NCI-H2081 (cell line): ENCODE results near the gene CCDC12.
"Not testable (repeated sequence)": the region's sequence is repeated elsewhere in the genome, so short reads cannot be mapped to it uniquely, and the experiment has no call there.

Experiments used
- DNase-seq, 2 experiments: peaks; one replicate each; lab custom pipeline; 2025; lab: John Stamatoyannopoulos, UW

The CCDC12 gene

DNA sequence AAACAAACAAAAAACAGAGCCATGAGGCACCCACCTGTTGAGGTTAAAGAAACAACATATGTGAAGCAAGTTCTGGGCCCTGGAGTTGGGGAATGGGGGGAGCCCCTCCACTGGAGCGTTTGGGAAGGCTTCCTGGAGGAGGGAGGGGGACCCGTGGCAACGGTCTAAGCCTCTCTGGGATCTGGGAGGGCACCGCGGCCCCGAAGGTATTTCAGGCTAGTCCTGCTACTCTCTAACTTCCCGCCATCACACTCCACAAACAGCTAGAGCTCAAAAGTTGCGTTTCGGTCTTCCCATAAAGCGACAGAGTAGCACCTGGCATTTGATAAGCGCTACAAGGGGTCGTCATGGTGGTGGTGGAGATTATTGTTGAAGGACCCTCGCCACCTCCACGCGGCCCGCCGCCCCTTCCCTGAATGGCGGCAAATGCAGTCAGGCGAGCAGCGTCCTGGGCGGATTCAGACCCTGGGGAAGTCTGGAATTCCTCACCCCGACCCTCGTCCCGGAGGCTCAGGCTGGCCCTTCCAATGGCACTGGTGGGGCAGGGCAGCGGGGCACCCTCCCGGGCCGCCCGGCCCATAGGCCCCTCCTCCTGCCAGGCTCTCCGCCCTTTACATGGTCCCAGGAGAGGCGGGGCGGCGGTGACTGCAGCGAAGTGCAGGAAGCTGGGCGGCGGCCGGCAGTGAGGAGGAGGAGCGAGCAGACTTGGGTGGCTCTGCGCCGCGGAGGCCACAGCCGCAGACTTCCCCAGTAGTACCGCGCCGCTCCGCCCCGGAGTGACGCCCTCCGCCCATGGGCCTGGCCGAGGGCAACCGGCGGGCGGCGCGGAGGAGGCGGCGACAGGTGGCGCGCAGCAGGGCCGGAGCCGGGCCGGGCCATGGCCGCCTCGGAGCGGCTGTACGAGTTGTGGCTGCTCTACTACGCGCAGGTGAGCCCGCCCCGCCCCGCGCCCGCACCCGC is 2.7 kb upstream of the CCDC12 start, which contains the start of gene NBEAL2:
Gene NBEAL2, plus strand, starts transcription at position 682 of the 960 bp plus-strand sequence. Its CDS starts 196 bp downstream, at position 878.
- peak; percentile 84 to 88 for DNase-seq

DNA sequence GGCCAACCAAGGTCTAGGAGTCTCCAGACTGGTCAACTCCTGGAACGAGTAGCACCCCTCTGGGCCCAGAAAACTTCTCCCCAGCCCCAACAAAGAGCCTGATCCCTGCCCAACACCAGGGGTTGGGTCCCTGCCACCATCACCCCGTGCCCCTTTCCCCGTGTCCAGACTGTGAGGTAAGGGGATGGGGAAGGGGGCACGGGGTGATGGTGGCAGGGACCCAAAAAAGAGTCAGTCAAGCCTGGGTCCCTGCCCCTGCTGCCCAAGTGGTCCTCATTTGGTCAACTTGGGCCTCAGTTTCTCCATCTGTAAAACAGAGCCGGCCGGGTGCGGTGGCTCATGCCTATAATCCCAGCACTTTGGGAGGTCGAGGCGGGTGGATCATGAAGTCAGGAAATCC is 1.8 kb upstream of the CCDC12 start:
- DNase-seq, result no peak

DNA sequence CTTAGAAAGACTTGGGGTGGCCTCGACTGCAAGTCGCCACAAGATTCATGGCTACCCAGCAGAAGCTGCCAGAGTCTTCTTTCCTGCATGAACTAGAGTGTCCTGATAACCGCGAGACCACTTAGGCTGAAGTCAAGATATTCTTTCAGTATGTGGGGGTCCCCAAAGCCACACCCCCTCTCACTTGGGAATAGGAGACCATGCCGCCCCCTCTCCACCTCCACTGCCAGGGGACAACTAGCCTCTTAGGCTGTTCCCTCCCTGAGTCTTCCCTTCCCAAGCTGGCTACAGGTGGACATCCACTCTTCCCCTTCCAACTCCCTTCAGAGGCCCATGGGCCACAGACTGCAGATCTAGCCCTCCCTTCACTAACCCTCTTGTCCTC is 1.3 kb upstream of the CCDC12 start:
- DNase-seq, result no peak

DNA sequence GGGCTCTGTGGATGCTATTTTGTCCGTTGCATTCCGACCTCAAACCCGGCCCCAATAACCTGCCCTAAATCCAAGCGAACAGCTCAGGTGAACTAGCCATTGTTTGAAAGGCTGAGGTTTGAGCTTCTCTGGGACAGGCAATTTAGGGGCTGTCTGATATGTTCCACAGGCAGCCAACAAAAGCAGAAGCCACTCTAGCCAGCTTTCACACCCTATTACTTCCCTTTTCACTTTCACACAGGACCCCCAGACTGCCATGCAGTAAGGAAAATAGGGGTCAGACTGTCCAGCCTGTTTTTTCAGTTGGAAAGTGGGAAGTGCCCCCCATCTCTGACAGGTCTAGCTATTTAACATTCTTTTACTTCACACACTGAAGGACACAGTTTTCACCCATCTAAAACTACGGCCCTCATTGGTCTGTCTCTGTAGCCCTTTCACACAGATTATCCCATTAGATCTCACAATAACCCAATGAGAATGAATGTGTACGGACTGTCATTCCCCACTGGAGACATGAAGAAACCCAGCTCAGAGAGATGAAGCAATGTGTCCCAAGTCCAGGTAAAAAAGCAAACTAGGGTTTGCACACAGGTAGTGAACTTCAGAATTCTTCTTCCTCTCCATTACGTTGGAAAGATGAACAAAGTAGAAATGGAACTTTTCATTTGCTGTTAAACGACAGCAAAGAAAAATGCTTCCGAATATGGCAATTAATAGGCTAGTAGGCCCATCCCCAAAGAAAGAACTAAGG is 1.9 kb downstream of the CCDC12 start:
- DNase-seq, result no peak

DNA sequence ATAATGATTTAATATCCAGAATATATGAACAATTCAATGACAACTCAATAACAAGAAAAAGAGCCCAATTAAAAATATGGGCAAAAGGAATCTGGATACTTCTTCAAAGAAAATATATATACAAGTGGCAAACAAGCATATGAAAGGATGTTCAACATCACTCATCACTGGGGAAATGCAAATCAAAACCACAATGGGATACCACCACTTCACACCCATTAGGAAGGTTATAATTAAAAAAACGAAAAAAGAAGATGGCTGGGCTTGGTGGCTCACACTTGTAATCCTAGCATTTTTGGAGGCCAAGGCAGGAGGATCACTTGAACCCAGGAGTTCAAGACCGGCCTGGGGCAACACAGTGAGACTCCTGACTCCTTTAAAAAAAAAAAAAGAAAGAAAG is 4.1 kb downstream of the CCDC12 start:
- no peak for DNase-seq

DNA sequence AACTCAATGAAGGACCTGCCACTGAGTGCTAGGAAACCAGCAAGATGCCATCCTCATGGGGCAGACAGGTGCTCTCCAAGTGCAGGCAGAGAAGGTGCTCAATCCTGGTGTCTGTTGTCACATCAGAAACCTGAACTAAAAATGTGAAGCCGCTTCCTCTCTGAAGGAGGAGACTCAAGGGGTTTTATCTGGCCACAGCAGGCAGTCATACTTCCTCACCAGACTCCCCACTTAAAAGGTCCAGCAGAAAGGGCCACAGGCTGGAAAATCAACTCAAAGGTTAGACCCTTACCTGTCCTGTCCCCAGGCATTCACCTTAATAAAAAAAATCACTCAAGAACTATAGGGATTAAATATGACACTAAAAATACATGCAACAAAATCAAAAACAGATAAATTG is 4.8 kb downstream of the CCDC12 start:
- no peak for DNase-seq

DNA sequence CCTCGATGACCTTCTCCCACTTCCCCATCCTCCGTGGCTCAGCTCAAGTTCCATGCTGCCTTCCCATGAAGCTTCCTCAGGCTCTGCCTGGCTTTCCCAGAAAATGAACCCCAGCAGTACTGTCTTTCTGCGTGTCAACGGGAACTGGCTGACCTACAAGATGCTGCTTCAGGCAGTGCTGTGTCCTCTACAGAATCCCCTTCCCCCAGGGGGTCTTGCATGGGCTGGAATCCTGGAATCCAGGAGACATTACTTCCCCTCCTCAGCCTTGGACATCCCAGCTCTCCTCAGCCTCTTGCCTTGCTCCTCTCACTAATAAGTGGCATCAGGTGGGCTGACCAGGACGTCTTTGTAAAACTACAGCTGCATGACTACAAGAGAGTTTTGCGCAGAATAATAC is 5.4 kb downstream of the CCDC12 start:
- no peak for DNase-seq

DNA sequence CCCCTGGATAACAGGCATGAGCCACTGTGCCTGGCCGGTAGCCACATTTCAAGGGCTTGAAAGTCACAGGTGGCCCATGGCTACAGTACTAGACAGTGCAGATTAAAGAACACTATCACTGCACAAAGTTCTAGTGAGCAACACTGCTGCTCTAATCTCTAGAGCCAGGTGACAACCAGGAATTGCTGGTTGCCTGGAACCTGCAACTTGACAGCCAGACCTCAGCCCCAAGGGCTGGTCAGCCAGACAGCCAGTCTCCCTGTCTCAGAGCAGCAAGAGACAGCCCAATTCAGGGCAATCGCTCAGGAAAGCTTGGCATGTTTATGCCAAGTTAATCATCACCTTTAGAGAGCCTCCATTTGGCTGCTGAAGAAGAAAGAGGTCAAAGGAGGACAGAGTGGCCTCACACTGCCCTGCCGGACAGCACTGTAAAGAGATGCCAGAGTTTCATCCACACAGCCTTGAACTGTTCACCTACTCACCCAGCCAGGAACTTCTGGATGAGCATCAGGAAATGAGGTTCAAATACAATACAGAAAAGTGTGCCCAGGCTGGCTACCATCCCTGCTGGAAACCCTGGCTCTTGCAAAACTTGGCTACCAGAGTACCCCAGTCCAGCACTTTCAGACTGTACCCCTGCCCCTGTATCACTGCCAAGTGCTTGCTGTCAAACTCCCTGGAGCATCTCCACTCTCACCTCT is 6.0 kb downstream of the CCDC12 start:
- no peak for DNase-seq

DNA sequence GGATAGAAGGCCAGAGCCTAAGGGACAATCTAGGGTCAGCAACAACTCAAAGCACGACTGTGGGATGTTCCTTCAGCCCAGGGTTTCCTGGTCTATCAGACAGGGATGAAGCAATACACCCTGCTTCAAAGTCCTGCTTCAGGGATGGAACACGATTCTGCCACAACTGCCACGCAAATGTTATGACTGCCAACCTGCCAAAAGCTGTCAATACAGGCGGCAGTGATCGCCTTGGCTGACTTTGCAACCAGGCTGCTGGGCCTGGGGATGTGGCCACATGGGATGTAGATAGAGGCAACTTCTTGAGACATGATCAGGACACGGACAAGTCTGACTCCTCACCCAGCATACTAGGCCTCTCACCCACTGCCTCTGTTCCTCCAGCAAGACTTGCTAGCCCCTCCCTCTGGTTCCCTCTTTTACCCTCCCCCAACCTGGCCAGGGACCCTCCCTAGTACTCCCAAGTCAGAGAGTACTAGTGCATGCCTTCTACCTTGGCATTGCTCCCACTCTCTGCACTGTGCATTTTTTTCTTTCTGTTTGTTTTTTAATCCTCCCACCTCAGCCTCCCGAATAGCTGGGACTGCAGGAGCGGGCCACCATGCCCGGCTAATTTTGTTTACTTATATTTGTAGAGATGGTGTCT is 7.6 kb downstream of the CCDC12 start:
- DNase-seq, result no peak

DNA sequence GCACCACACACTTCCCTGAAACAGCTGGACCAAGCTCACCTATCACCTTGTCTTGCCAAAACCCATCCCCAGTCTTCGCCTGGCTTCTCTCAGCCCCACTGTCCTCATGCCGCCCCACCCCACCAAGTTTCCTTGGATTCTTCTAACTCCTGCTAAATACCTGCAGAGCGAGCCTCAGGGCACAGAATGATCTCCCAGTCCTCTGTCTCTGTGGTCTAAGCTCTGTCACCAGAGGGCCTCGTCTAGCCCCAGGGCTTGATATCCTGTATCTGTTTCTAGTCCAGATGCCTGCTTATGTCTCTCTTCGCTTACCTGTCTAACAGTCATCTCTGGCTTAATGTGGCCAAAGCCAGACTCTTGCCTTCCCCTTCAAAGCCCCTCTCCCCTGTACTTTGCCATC is 9.7 kb downstream of the CCDC12 start:
- no peak for DNase-seq

DNA sequence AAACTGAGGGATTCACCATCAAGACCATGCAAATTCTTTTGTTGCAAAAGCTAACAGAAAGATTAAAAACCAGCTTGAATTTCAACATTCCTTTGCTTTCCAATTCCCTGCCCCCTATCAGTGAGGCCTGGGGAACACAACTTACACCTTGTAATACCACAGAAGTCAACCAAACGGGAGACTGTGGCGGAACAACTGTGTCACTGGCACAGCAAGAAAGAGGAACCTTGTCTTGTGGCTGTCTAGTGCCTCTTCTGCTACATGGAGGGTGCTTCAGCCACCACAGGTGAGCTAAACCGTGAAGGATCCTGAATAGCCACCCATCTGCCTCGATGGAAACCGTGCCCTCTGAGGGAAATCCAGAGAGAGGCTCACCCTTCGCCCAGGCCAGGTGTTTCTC is 11.4 kb downstream of the CCDC12 start:
- DNase-seq, result no peak

DNA sequence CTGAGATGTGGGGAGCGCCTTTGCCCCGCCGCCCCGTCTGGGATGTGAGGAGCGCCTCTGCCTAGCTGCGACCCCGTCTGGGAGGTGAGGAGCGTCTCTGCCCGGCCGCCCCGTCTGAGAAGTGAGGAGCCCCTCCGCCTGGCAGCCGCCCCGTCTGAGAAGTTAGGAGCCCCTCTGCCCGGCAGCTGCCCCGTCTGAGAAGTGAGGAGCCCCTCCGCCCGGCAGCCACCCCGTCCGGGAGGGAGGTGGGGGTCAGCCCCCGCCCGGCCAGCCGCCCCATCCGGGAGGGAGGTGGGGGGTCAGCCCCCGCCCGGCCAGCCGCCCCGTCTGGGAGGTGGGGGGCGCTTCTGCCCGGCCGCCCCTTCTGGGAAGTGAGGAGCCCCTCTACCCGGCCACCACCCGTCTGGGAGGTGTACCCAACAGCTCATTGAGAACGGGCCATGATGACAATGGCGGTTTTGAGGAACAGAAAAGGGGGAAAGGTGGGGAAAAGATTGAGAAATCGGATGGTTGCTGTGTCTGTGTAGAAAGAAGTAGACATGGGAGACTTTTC is 12.4 kb downstream of the CCDC12 start:
- not testable (repeated sequence) for DNase-seq

DNA sequence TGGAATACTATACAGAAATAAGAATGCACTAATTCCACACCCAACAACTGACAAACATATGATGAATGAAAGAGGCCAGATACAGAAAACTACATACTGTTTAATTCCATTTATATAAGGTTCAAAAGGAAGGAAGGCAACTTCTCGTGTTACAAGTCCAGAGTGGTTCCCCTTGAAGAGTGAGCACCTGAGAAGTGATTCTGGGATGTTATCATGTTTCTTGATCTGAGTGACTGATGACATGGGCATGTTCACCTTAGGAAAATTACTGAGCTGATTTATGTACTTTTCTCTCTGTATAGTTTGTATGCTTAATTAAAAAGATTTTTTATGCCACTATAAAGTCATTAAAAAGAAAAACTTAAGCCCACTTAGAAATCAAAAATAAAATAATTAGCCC is 13.6 kb downstream of the CCDC12 start:
- DNase-seq, result no peak

DNA sequence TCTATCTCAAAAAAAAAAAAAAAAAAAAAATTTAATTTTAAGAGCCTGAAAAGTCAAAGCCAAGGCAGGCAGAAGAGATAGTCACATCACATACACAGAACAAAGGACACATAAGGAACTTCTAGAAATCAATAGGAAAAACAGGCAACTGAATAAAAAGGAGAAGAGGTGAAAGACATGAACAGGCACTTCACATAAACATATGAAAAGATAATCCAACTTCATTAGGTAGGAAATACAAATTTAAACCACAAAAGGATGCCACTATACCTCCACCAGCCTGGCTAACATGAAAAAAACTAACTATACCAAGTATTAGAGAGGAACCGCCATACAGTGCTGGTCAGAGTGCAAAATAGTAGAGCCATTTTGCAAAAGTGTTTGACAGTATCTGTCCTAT is 14.1 kb downstream of the CCDC12 start:
- no peak for DNase-seq

DNA sequence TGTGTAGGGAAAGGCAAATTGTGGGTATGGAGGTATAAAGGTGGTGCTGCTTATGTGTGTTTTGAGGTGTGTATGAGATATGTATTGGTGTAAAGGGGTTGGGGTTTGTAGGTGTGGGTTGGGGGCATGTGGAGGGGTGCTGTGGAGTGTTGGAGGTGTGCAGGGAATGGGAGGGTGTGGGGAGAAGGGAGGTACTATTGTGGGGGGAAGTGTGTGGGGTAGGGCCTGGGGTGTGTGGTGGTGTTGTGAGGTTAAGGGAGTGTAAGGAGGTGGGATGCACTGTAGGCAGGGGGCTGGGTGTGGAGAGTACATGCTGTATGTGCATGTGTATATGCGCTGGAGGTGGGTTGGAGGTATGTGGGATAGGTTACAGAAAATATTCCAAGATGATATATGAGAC is 15.7 kb downstream of the CCDC12 start:
- no peak for DNase-seq

DNA sequence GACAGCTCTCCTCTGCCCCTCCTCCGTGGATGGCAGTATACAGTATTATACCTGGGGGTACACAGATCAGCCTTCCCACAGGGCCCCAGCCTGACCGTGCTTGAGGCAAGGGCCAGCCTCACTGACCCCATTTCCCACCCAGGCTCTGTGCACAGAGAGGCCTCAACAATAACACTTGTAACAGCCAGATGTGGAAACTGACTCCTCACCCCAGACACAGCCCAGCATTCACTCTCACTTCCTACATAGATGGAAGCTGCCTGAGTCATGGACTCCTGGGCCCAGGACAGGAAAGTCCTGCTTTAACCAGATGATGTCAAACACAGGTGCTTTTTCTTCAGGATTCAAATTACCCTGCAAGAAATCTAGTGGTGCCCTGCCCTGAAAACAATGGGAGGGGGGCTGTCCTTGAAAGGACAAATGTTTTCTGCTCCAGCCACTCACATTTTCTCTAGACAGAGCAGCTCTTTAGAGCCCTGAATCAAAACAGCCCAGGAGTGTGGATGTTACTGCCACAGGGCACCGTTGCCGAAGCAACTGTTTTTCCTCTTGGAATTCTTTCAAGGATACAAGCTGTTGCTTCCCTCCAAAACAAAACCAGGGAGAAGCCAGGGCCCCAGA is 16.4 kb downstream of the CCDC12 start:
- no peak for DNase-seq

DNA sequence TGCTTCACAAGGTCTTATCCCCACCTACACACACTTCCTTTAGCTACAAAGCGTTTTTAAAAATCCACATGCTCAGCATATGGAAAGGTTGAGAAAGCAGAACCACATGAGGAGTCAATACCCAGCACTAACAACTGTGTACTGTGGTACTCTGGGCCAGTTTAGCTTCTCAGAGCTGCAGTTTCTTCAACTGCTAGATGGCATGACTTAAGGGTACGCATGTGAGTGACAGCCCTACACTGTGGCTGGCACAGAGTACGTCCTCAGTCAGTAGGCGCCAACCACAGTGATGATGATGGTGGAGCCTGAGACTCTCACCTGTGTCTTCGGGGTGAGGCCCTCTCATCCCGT is 17.4 kb downstream of the CCDC12 start:
- DNase-seq, result no peak

DNA sequence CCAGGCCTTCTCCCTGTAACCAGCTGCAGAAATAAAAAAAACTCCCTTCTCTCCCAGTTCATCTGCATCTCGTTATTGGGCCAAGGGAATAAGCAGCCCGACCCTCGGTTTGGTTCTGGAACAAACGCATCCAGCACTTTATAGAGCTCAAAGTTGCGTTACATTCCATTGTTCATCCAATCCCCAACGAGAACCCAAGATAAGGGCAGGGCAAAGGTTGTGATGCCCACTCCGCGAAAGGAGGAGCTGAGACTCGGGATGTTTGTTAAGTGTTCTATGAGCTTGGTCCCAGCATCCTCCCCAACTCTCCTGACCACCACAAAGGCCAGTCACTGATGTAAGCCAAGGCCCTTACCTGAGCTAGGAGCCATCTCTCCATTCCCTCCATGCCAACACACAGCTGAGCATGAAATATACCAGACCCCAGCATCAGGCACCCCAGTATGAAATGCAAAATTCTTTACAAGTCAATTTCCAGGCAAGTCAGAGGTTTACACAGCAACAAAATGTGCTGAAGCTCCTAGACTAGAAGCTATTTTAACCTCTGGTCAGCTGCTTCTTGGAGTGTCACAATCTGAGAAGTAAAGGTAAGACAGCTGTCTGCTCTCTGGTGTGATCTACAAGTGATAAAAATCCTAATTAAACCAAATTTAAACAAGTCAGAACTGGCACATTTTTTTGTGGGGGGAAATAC is 17.9 kb downstream of the CCDC12 start:
- DNase-seq, result no peak

DNA sequence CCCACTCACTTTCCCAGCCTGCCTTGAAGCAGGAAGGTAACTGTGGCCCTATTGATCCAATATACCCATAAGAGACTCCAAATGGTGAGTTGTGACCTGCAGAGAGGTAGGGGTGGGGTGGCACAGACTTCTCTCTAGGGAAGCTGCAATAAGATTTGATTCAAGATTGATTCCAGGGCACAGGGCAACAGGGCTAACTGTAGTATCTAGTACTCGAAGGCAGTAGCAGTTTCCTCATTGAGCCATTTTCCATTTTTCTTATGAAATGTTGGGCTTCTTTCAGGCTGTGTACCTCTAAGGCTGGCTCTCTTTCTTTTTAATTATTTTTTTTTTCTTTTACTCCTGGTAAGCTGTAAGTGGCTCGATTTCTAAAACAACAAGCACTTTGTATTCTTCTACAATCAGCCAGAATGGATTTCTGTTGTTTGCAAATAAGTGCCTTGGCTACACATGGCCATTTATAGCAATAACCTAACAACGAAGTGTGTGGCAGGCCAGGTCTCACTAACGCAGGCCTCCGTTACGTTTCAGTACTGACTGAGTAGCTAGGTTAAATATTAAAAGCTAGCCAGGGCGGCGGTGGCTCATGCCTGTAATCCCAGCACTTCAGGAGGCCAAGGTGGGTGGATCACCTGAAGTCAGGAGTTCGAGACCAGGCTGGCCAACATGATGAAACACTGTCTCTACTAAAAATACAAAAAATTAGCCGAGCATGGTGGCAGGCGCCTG is 19.3 kb downstream of the CCDC12 start:
- no peak for DNase-seq

DNA sequence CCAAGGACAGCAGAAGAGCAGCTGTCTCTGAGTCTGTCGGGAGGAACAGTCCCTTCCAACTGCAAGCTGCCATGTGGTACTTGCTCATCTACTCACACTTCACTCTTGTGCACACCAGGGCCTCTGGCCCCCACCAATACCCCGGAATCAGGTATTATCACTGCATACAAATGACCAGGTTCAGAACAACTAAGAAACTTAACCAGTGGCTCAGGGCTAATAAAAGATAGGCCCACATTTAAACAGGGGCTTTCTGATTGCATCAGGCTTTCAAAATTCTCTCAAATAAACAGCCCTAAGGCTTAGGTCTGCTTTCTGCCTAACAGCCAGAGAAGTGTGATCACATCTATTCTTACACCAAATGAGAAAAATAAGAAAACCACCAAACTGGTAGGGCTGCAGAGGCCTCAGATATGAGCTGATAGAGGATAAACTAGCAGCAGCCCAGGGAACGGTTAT is 20.7 kb downstream of the CCDC12 start:
- DNase-seq, result no peak
